Ovary (tissue), 3 donors: ENCODE data around the gene CHRND.

ENCODE experiments used
- CTCF ChIP-seq, 3 donors: fragments of 450-650 bp in 2 of 3; fragments of 200-600 bp in 1 of 3; IDR thresholded peaks; one replicate each; pipeline versions ENCODE4 v1.5.1 to v1.8.0; 2016 to 2022; ENCODE audit warnings: antibody characterized with exemption in 3 of 3, mild to moderate bottlenecking in 1 of 3
- EP300 ChIP-seq: sonication (generic); formaldehyde crosslinking; IDR thresholded peaks from one replicate; pipeline ENCODE4 v1.6.1; 2017; ENCODE audit warnings: antibody characterized with exemption
- POLR2A ChIP-seq: fragments of 450-650 bp; IDR thresholded peaks from one replicate; pipeline ENCODE4 v1.6.1; 2017; ENCODE audit warnings: antibody characterized with exemption, mild to moderate bottlenecking, moderate library complexity
- donor health status: DM: no; HTN: no; CAD: no.

GRCh38 chr2:232568161-232568560 lies 42.2 kb downstream of the CHRND start:
- TF ChIP-seq CTCF (IDR thresholded peaks at IDR 0.05) (no peak), POLR2A (no peak), EP300 (no peak)
